AG04449 (cell line): ENCODE data around the gene GDI1.
"Not testable (repeated sequence)": the region's sequence is repeated elsewhere in the genome, so short reads cannot be mapped to it uniquely, and the experiment has no call there.

Experiments
- CTCF ChIA-PET: fragments of 350-600 bp; formaldehyde crosslinking; extraction: SDS; loops from one replicate; lab custom pipeline; 2021; ENCODE audit warnings: antibody characterized with exemption; lab: Yijun Ruan, JAX
- POLR2A ChIA-PET: fragments of 400-600, 350-600 bp; formaldehyde crosslinking; extraction: SDS; loops from one replicate; lab custom pipeline; 2020; ENCODE audit warnings: antibody characterized with exemption, inconsistent platforms; lab: Yijun Ruan, JAX
- DNase-seq: peaks from one replicate; pipeline ENCODE4 v3.0.0-alpha.2; 2010; ENCODE audit warnings: low read depth, low spot score
- H3K4me3 ChIP-seq: 2 replicates; pipeline ENCODE4 v1.5.1; 2011; ENCODE audit warnings: low read depth, mild to moderate bottlenecking, control low read depth, low read length
- CTCF ChIP-seq: IDR thresholded peaks from one replicate; pipeline ENCODE4 v1.5.1; 2011; ENCODE audit warnings: mild to moderate bottlenecking, moderate library complexity, low read length, control low read depth, inconsistent platforms; ENCODE audit not compliant: insufficient read depth; ENCODE audit errors: missing control alignments

The GDI1 gene

DNA sequence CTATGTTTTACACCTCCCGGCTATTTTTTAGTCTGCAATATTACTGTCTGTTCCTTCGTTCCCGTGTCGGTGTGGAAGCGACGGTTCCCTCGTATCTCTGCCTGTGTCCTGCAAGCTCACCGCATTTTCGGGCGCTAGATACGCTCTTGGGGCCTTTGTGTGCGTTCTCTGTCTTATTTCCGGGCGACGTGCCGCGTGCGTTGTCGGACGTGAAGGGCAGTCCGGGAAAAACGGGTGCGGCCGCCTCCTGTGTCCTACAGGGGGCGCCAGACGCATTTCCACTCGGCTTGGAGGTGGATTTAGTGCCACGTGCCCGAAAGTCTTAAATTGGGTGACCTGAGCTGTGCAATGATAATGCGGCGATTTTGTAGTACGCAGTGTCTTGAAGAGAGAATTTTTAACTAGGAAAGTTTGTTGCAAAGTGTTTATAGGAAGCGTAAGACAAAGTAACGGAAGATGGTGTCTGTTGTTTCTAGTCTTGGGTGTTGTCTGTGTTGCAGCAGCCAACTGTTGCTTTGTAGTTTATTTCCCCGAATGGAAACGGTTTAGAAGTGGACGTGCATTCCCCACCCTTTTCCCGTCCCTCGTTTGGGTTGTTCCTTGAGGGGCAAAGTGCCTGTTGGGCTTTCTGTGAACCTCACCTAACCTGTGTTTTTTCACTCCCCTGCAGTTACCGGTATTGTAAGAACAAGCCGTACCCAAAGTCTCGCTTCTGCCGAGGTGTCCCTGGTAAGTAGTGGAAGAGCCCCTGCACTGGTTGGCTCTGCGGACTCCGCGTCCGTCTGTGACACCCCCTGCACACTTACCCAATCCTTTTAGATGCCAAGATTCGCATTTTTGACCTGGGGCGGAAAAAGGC, 38.1 kb upstream of the GDI1 start:
- POLR2A ChIA-PET, result interaction anchor here (0.7 to 3.7 kb wide), 9 partner anchors 8 to 142 kb away, joined by 3 to 15 read pairs (median 5); partner anchors contain the start of genes DNASE1L1, FAM3A, SLC10A3 and TAFAZZIN
- H3K4me3 ChIP-seq, result peak overlapping the region; percentile 79
- TF ChIP-seq CTCF, result peak; percentile 80
- DNase-seq, result no peak
- CTCF ChIA-PET, result interaction anchor here (0.6 to 2.8 kb wide), 8 partner anchors 10 to 138 kb away, joined by 3 to 12 read pairs (median 6); partner anchors contain the start of gene DNASE1L1

GRCh38 chrX:154399527-154400368, 37.2 kb upstream of the GDI1 start:
- TF ChIP-seq CTCF, result no peak
- CTCF ChIA-PET, result interaction anchor here (0.5 to 2.8 kb wide), 6 partner anchors 9 to 472 kb away, joined by 3 to 12 read pairs (median 6); partner anchors contain the start of gene DNASE1L1
- DNase-seq, result no peak
- POLR2A ChIA-PET, result interaction anchor here (0.6 to 3.7 kb wide), 5 partner anchors 10 to 132 kb away, joined by 3 to 15 read pairs (median 5); partner anchors contain the start of genes DNASE1L1, FAM3A and TAFAZZIN
- peak overlapping the region; percentile 79 for H3K4me3 ChIP-seq

GRCh38 chrX:154400369-154400817, 36.6 kb upstream of the GDI1 start:
- peak overlapping the region; percentile 79 for H3K4me3 ChIP-seq
- CTCF ChIA-PET, result interaction anchor here (0.5 to 2.8 kb wide), 4 partner anchors 8 to 473 kb away, joined by 3 to 12 read pairs (median 9); partner anchors contain the start of gene DNASE1L1
- DNase-seq, result not testable (repeated sequence)
- POLR2A ChIA-PET, result interaction anchor here (1.0 to 3.7 kb wide), 2 partner anchors 9 to 11 kb away, joined by 3 to 15 read pairs; partner anchors contain the start of genes DNASE1L1 and TAFAZZIN

DNA sequence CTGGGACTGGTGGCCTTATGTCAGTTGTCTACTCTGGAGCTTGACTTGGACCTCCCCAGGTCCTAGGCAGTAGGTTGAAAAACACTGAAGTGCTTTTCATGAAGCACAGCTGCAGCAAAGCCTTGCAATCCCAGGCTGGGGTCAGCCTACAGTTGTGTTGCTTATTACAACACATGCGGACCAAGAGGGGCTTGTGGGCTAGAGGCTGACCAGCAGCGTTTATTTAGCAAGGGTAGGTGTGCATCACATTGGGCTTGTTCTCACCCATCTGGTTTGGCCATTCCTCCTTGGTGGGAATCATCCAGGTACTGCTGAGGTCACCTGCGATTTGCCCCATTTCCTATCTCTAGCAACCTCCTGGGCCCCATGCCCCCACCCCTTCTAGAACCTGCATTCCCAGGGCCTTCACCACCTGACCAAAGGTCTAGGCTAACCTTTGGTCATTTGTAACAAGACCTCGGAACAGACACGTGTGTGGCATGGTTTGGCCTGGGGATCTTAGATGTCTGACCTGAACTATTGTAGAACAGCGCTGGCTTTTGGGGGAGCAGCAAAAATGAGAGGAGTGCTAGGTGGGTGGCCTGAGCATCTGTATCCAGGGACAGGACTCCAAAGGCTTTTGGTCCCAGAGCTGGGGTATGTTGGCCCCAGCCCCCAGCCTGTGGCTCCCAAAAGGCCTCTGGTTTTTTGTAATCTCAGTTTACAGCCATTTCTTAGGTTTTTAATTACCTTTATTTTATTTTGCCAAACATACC, 35.7 kb upstream of the GDI1 start:
- no peak overlapping the region for H3K4me3 ChIP-seq
- POLR2A ChIA-PET, result interaction anchor here (1.0 to 3.7 kb wide), 4 partner anchors 8 to 37 kb away, joined by 3 to 15 read pairs (median 3); partner anchors contain the start of genes DNASE1L1 and TAFAZZIN
- TF ChIP-seq CTCF, result no peak
- CTCF ChIA-PET, result no interaction called here
- DNase-seq, result no peak

DNA sequence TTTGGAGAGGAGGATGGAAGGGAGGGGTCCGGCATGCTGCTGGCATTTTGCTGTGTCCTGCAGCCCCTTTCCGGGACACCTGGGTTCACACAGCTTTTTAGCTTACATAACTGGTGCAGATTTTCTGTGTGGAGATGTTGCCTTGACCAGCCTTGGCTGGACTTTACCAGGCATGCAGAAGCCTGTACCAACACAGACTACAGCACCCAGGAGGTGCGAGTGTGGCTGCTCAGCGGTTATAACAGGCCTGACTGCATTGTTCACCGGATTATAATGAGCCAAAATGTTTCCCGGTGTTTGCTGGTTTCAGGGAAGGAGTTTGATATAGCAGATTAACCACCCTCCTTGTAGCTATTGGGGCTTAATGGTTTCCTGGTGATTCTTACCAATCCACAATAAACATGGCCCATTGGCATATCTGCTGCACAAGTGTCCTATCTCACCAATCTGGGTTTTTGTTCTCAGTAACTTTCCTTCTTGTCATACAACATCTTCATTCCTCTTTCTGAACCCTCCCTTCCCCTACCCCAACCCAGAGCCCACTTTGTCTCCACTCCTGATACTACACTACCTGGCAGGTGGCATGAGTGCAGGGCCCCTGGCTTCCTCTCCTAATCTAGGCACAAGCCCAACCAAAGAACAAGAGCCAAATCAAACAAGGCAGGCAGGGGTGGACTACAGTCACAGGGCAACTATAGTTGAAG, 34.9 kb upstream of the GDI1 start:
- POLR2A ChIA-PET, result interaction anchor here (0.7 to 3.7 kb wide), 4 partner anchors 7 to 72 kb away, joined by 3 to 15 read pairs (median 3); partner anchors contain the start of gene DNASE1L1

More for the DNA sequence above, 34.9 kb upstream of the GDI1 start:
- H3K4me3 ChIP-seq, result no peak overlapping the region
- CTCF ChIA-PET, result no interaction called here
- no peak for TF ChIP-seq CTCF
- no peak for DNase-seq
